GM12801 (cell line): ENCODE measurements around the gene DTL.

Experiments used
- CTCF ChIP-seq: IDR thresholded peaks from one replicate; pipeline ENCODE4 v1.5.1; 2011; ENCODE audit warnings: control low read depth; ENCODE audit not compliant: insufficient read length; ENCODE audit errors: extremely low read depth

DTL gene

GRCh38 chr1:212101251-212101650, 65.7 kb downstream of the DTL start:
- no peak for TF ChIP-seq CTCF

- no peak for TF ChIP-seq CTCF
Observed at GRCh38 chr1:212101735-212102134, 66.2 kb downstream of the DTL start.

GRCh38 chr1:212104586-212105325, 69.2 kb downstream of the DTL start:
- no peak for TF ChIP-seq CTCF

GRCh38 chr1:212106286-212106792, 70.8 kb downstream of the DTL start:
- no peak for TF ChIP-seq CTCF

- TF ChIP-seq CTCF: no peak
Observed at GRCh38 chr1:212107481-212107880, 71.9 kb downstream of the DTL start.

- no peak for TF ChIP-seq CTCF
Observed at GRCh38 chr1:212108187-212108586, 72.6 kb downstream of the DTL start.

GRCh38 chr1:212108981-212109380, 73.4 kb downstream of the DTL start:
- no peak for TF ChIP-seq CTCF

- no peak for TF ChIP-seq CTCF
Observed at GRCh38 chr1:212109728-212110127, 74.2 kb downstream of the DTL start.
